ENCODE measurements around the gene LGALS1. TPM values are rescaled to one million over a fixed set of nuclear protein-coding genes. Genes with fewer than 3 reads are reported as not detected.

Gene LGALS1
- total RNA-seq, 1 donor from 2014 or later, result 1,199 TPM

GRCh38 chr22:37639771-37640590, 35.5 kb upstream of the LGALS1 start:
- no peak for DNase-seq (ENCODE audit: extremely low spot score, unreplicated experiment)
- no peaks in the 10 kb centered on the region for H3K27me3 Mint-ChIP-seq (ENCODE audit: unreplicated experiment)
- H3K36me3 Mint-ChIP-seq (ENCODE audit: unreplicated experiment), result no peaks in the 10 kb centered on the region
- peak overlapping the region; percentile 44 for H3K27ac Mint-ChIP-seq (ENCODE audit: unreplicated experiment)
- no peak for TF ChIP-seq CTCF (IDR thresholded peaks at IDR 0.05)
- H3K4me1 Mint-ChIP-seq (ENCODE audit: unreplicated experiment), result peaks cover 40% of the 10 kb centered on the region
- no peaks in the 10 kb centered on the region for H3K9me3 Mint-ChIP-seq (ENCODE audit: unreplicated experiment)
- peak overlapping the region; percentile 74 for H3K4me3 Mint-ChIP-seq (ENCODE audit: unreplicated experiment)

GRCh38 chr22:37640591-37641560, 34.6 kb upstream of the LGALS1 start:
- Mint-ChIP-seq H3K9me3 (ENCODE audit: unreplicated experiment) (no peaks in the 10 kb centered on the region), H3K4me1 (ENCODE audit: unreplicated experiment) (peaks cover 40% of the 10 kb centered on the region), H3K36me3 (ENCODE audit: unreplicated experiment) (no peaks in the 10 kb centered on the region), H3K4me3 (ENCODE audit: unreplicated experiment) (peak overlapping the region; percentile 74), H3K27me3 (ENCODE audit: unreplicated experiment) (no peaks in the 10 kb centered on the region), H3K27ac (ENCODE audit: unreplicated experiment) (no peak overlapping the region)
- no peak for DNase-seq (ENCODE audit: extremely low spot score, unreplicated experiment)
- no peak for TF ChIP-seq CTCF (IDR thresholded peaks at IDR 0.05)

GRCh38 chr22:37641561-37641949, 33.9 kb upstream of the LGALS1 start:
- TF ChIP-seq CTCF (IDR thresholded peaks at IDR 0.05), result no peak
- no peaks in the 10 kb centered on the region for H3K27me3 Mint-ChIP-seq (ENCODE audit: unreplicated experiment)
- H3K9me3 Mint-ChIP-seq (ENCODE audit: unreplicated experiment), result no peaks in the 10 kb centered on the region
- no peak overlapping the region for H3K4me3 Mint-ChIP-seq (ENCODE audit: unreplicated experiment)
- no peak overlapping the region for H3K27ac Mint-ChIP-seq (ENCODE audit: unreplicated experiment)
- no peaks in the 10 kb centered on the region for H3K36me3 Mint-ChIP-seq (ENCODE audit: unreplicated experiment)
- peaks cover 33% of the 10 kb centered on the region for H3K4me1 Mint-ChIP-seq (ENCODE audit: unreplicated experiment)
- no peak for DNase-seq (ENCODE audit: extremely low spot score, unreplicated experiment)

- H3K27ac Mint-ChIP-seq (ENCODE audit: unreplicated experiment), result no peak overlapping the region
- H3K27me3 Mint-ChIP-seq (ENCODE audit: unreplicated experiment), result no peaks in the 10 kb centered on the region
- no peaks in the 10 kb centered on the region for H3K36me3 Mint-ChIP-seq (ENCODE audit: unreplicated experiment)
- no peaks in the 10 kb centered on the region for H3K9me3 Mint-ChIP-seq (ENCODE audit: unreplicated experiment)
- peaks cover 20% of the 10 kb centered on the region for H3K4me1 Mint-ChIP-seq (ENCODE audit: unreplicated experiment)
- no peak overlapping the region for H3K4me3 Mint-ChIP-seq (ENCODE audit: unreplicated experiment)
- DNase-seq (ENCODE audit: extremely low spot score, unreplicated experiment), result peak; percentile 96
- TF ChIP-seq CTCF (IDR thresholded peaks at IDR 0.05), result peak; percentile 91
Observed at GRCh38 chr22:37643225-37643847, 32.1 kb upstream of the LGALS1 start.
